ENCODE data around the gene FYB1. TPM values are rescaled to one million over a fixed set of nuclear protein-coding genes. Genes with fewer than 3 reads are reported as not detected.

The FYB1 gene
- total RNA-seq, 1 experiment from 2014 or later, result not detected

DNA sequence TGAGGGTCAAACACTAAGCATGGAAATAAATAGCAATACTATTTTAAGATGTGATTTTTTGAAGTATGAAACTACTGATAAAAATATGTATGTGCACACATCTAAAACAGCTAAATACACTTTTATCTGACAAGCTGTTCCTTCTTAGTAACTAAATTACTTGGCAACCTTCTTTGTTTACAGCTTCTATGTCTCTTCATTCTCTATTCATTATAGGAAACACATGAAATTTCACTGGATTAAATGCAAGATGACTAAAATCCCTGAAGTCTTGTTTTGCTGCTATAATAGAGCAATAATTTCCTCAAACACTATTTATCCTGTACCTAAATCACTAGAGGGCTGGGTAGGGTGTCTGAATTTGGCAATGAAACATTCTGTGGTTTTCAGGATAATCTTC lies 156.8 kb downstream of the FYB1 start:
- no peaks in the 10 kb centered on the region for H3K27me3 ChIP-seq (ENCODE audit: insufficient read depth, low read length)
- H3K27me3 Mint-ChIP-seq (ENCODE audit: low read depth), result no peaks in the 10 kb centered on the region
- no peaks in the 10 kb centered on the region for H3K79me1 ChIP-seq (ENCODE audit: insufficient read depth, low read depth, low read length, poor library complexity, severe bottlenecking)
- no peak overlapping the region for H2AFZ ChIP-seq (ENCODE audit: low read length)
- peaks cover 20 to 23% (median 21%) of the 10 kb centered on the region in 3 experiments for H3K36me3 Mint-ChIP-seq (ENCODE audit: insufficient read depth in 1 of 3, low read depth in 3 of 3)
- no peak overlapping the region for H3K9ac ChIP-seq (ENCODE audit: extremely low read depth, insufficient read length, low read length)
- TF ChIP-seq CTCF (conservative IDR thresholded peaks at IDR 0.05), result no peak
- H2BK15ac ChIP-seq (ENCODE audit: low read depth, low read length), result no peak overlapping the region
- peaks cover 13 to 21% of the 10 kb centered on the region in 2 experiments for H3K4me1 Mint-ChIP-seq
- H3K27ac ChIP-seq (ENCODE audit: insufficient read length, low read depth, low read length), result no peak overlapping the region
- H3K4me1 ChIP-seq (ENCODE audit: insufficient read depth, low read length), result no peaks in the 10 kb centered on the region; the same call in 1 of the 2 replicates
- H3K4me3 Mint-ChIP-seq, result no peak overlapping the region
- no peaks in the 10 kb centered on the region for H4K20me1 ChIP-seq (ENCODE audit: control insufficient read depth, insufficient read depth, insufficient read length)
- no peak overlapping the region for H3K56ac ChIP-seq (ENCODE audit: insufficient read length, low read depth, low read length)
- peaks cover 16% of the 10 kb centered on the region for H3K9me3 ChIP-seq (ENCODE audit: control insufficient read depth, low read depth, low read length)
- no peak overlapping the region for H4K91ac ChIP-seq (ENCODE audit: insufficient read length, low read depth, low read length)
- H2BK20ac ChIP-seq (ENCODE audit: low read depth, low read length, poor library complexity, severe bottlenecking), result no peak overlapping the region
- H3K18ac ChIP-seq (ENCODE audit: insufficient read length, low read depth, low read length), result no peak overlapping the region
- no peak overlapping the region for H3K4me2 ChIP-seq (ENCODE audit: insufficient read depth, insufficient read length, low read length)
- DNase-seq, result no peak
- H3T11ph ChIP-seq (ENCODE audit: low read length), result no peak overlapping the region
- H3K27ac Mint-ChIP-seq, result no peak overlapping the region
- no peaks in the 10 kb centered on the region for H3K23me2 ChIP-seq (ENCODE audit: insufficient read length, low read depth, low read length, poor library complexity, severe bottlenecking)
- peaks cover 2% of the 10 kb centered on the region; the same call in 1 of the 2 replicates for H3K79me2 ChIP-seq (ENCODE audit: insufficient read depth, low read length)
- H3K23ac ChIP-seq (ENCODE audit: insufficient read length, low read depth, low read length), result no peak overlapping the region
- no peak overlapping the region for H2BK12ac ChIP-seq (ENCODE audit: insufficient read length, low read depth, low read length)
- no peak overlapping the region for H4K8ac ChIP-seq (replicated peaks; ENCODE audit: insufficient read length, low read depth, low read length)
- peaks cover 13 to 20% of the 10 kb centered on the region in 2 experiments for H3K9me3 Mint-ChIP-seq
- no peak overlapping the region for H3K4ac ChIP-seq (ENCODE audit: low read depth, low read length)
- no peak overlapping the region for H2BK120ac ChIP-seq (ENCODE audit: low read depth, low read length, poor library complexity, severe bottlenecking)
- H3K14ac ChIP-seq (ENCODE audit: insufficient read depth, low read length), result no peak overlapping the region
- no peak overlapping the region for H4K5ac ChIP-seq (ENCODE audit: insufficient read length, low read depth, low read length)
- no peak overlapping the region for H2AK5ac ChIP-seq (ENCODE audit: insufficient read length, low read length)
- H2BK5ac ChIP-seq (ENCODE audit: insufficient read length, low read length), result no peak overlapping the region

All from H9 (cell line).